Mammary epithelial cell (primary cell): ENCODE results near the gene COL4A2.

Source experiments
- CTCF ChIP-seq, 2 donors: IDR thresholded peaks in 1 of 2; conservative IDR thresholded peaks in 1 of 2; 2 replicates each; pipeline ENCODE4 v1.5.1; 2011 to 2012; ENCODE audit warnings: inconsistent platforms in 2 of 2, low read length in 2 of 2, mild to moderate bottlenecking in 2 of 2, control low read depth in 1 of 2, low read depth in 1 of 2; ENCODE audit not compliant: insufficient read depth in 1 of 2; ENCODE audit errors: extremely low read depth in 1 of 2
- EZH2 ChIP-seq: IDR thresholded peaks from 2 replicates; pipeline ENCODE4 v1.6.1; 2012; ENCODE audit warnings: low read length, inconsistent platforms, borderline replicate concordance

GRCh38 chr13:110376120-110376519, 69.0 kb downstream of the COL4A2 start:
- no peak for TF ChIP-seq EZH2
- no peak for TF ChIP-seq CTCF (conservative IDR thresholded peaks at IDR 0.05 in 1 of 2, IDR thresholded peaks at IDR 0.05 in 1 of 2; ENCODE audit: extremely low read depth in 1 of 2, insufficient read depth in 1 of 2, low read depth in 1 of 2, low read length in 2 of 2)
